H9 (cell line): Measurements from ENCODE around the gene OR6B2. TPM values are rescaled to one million over a fixed set of nuclear protein-coding genes. Genes with fewer than 3 reads are reported as not detected.

ENCODE experiments used
- DNase-seq: peaks from one replicate; pipeline ENCODE4 v3.0.0-alpha.2; 2017
- H2AFZ ChIP-seq: one replicate; pipeline ENCODE4 v1.6.1; 2013; ENCODE audit warnings: mild to moderate bottlenecking, low read length, control low read depth, moderate library complexity
- H2AK5ac ChIP-seq: 2 replicates; pipeline ENCODE4 v1.6.1; 2013; ENCODE audit warnings: low read length, control low read depth, mixed read lengths; ENCODE audit not compliant: insufficient read length
- H2BK120ac ChIP-seq: one replicate; pipeline ENCODE4 v1.6.1; 2013; ENCODE audit warnings: low read depth, mild to moderate bottlenecking, low read length, control low read depth, inconsistent platforms; ENCODE audit not compliant: poor library complexity, severe bottlenecking
- H2BK12ac ChIP-seq: 2 replicates; pipeline ENCODE4 v1.6.1; 2013; ENCODE audit warnings: low read length, control low read depth, mixed read lengths, low read depth; ENCODE audit not compliant: insufficient read length
- H2BK15ac ChIP-seq: 2 replicates; pipeline ENCODE4 v1.6.1; 2013; ENCODE audit warnings: low read depth, low read length, control low read depth
- H2BK20ac ChIP-seq: one replicate; pipeline ENCODE4 v1.6.1; 2013; ENCODE audit warnings: low read depth, mild to moderate bottlenecking, low read length, control low read depth, inconsistent platforms; ENCODE audit not compliant: poor library complexity, severe bottlenecking
- H2BK5ac ChIP-seq: 2 replicates; pipeline ENCODE4 v1.6.1; 2013; ENCODE audit warnings: low read length, control low read depth, mixed read lengths; ENCODE audit not compliant: insufficient read length
- H3K14ac ChIP-seq: 2 replicates; pipeline ENCODE4 v1.6.1; 2013; ENCODE audit warnings: low read length, control low read depth; ENCODE audit not compliant: insufficient read depth
- H3K18ac ChIP-seq: 2 replicates; pipeline ENCODE4 v1.6.1; 2013; ENCODE audit warnings: low read depth, mild to moderate bottlenecking, mixed read lengths, low read length, control low read depth; ENCODE audit not compliant: insufficient read length
- H3K23ac ChIP-seq: 2 replicates; pipeline ENCODE4 v1.6.1; 2013; ENCODE audit warnings: low read length, control low read depth, mixed read lengths, low read depth; ENCODE audit not compliant: insufficient read length
- H3K23me2 ChIP-seq: 2 replicates; pipeline ENCODE4 v1.6.1; 2013; ENCODE audit warnings: low read depth, mild to moderate bottlenecking, mixed read lengths, low read length, control low read depth; ENCODE audit not compliant: insufficient read length, poor library complexity, severe bottlenecking
- H3K27ac ChIP-seq: 2 replicates; pipeline ENCODE4 v1.5.1; 2013; ENCODE audit warnings: low read length, control low read depth, mixed read lengths, low read depth; ENCODE audit not compliant: insufficient read length
- H3K27me3 ChIP-seq: 2 replicates; pipeline ENCODE4 v1.6.1; 2013; ENCODE audit warnings: low read length, control low read depth, inconsistent platforms; ENCODE audit not compliant: insufficient read depth
- H3K4ac ChIP-seq: 2 replicates; pipeline ENCODE4 v1.6.1; 2013; ENCODE audit warnings: low read depth, mild to moderate bottlenecking, control low read depth, inconsistent platforms, low read length, moderate library complexity
- H3K4me1 ChIP-seq: 2 replicates; pipeline ENCODE4 v1.6.1; 2013; ENCODE audit warnings: low read length, control low read depth, inconsistent platforms; ENCODE audit not compliant: insufficient read depth
- H3K4me2 ChIP-seq: 2 replicates; pipeline ENCODE4 v1.6.1; 2013; ENCODE audit warnings: low read length, control low read depth, mixed read lengths; ENCODE audit not compliant: insufficient read length, insufficient read depth
- H3K56ac ChIP-seq: 2 replicates; pipeline ENCODE4 v1.6.1; 2013; ENCODE audit warnings: low read depth, mild to moderate bottlenecking, mixed read lengths, low read length, control low read depth; ENCODE audit not compliant: insufficient read length
- H3K79me1 ChIP-seq: 2 replicates; pipeline ENCODE4 v1.6.1; 2013; ENCODE audit warnings: low read depth, mild to moderate bottlenecking, moderate library complexity, low read length, control low read depth, inconsistent platforms; ENCODE audit not compliant: insufficient read depth, poor library complexity, severe bottlenecking
- H3K79me2 ChIP-seq: 2 replicates; pipeline ENCODE4 v1.6.1; 2013; ENCODE audit warnings: low read length, control low read depth, inconsistent platforms; ENCODE audit not compliant: insufficient read depth
- H3K9ac ChIP-seq: 2 replicates; pipeline ENCODE4 v1.6.1; 2013; ENCODE audit warnings: low read length, control low read depth, mixed read lengths; ENCODE audit not compliant: insufficient read length; ENCODE audit errors: extremely low read depth
- H3K9me3 ChIP-seq: one replicate; pipeline ENCODE4 v1.6.1; 2013; ENCODE audit warnings: low read depth, low read length, inconsistent platforms; ENCODE audit not compliant: control insufficient read depth
- H3T11ph ChIP-seq: one replicate; pipeline ENCODE4 v1.6.1; 2013; ENCODE audit warnings: mild to moderate bottlenecking, low read length, control low read depth, inconsistent platforms
- H4K20me1 ChIP-seq: one replicate; pipeline ENCODE4 v1.6.1; 2013; ENCODE audit not compliant: control insufficient read depth, insufficient read length, insufficient read depth
- H4K5ac ChIP-seq: 2 replicates; pipeline ENCODE4 v1.6.1; 2013; ENCODE audit warnings: low read depth, mild to moderate bottlenecking, mixed read lengths, low read length, control low read depth; ENCODE audit not compliant: insufficient read length
- H4K8ac ChIP-seq: replicated peaks from 2 replicates; pipeline ENCODE4 v1.6.1; 2013; ENCODE audit warnings: low read length, control low read depth, mixed read lengths, low read depth; ENCODE audit not compliant: insufficient read length
- H4K91ac ChIP-seq: 2 replicates; pipeline ENCODE4 v1.6.1; 2013; ENCODE audit warnings: low read depth, mild to moderate bottlenecking, moderate library complexity, mixed read lengths, low read length, control low read depth; ENCODE audit not compliant: insufficient read length
- H3K27ac Mint-ChIP-seq, 3 experiments: 2 replicates in 2 of 3; 3 replicates in 1 of 3; pipeline ENCODE4 v1.8.0; 2020 to 2021; ENCODE audit warnings: mixed read lengths in 3 of 3, mild to moderate bottlenecking in 1 of 3, moderate library complexity in 1 of 3
- H3K27me3 Mint-ChIP-seq: 2 replicates; pipeline ENCODE4 v1.8.0; 2021; ENCODE audit warnings: low read depth, mild to moderate bottlenecking, moderate library complexity, mixed read lengths
- H3K36me3 Mint-ChIP-seq, 3 experiments: 2 replicates in 2 of 3; 3 replicates in 1 of 3; pipeline ENCODE4 v1.8.0; 2020 to 2021; ENCODE audit warnings: low read depth in 3 of 3, mixed read lengths in 3 of 3; ENCODE audit not compliant: insufficient read depth in 1 of 3
- H3K4me1 Mint-ChIP-seq, 2 experiments: 2 replicates each; pipeline ENCODE4 v1.8.0; 2020; ENCODE audit warnings: mixed read lengths in 2 of 2
- H3K4me3 Mint-ChIP-seq, 2 experiments: 2 replicates in 1 of 2; 3 replicates in 1 of 2; pipeline ENCODE4 v1.8.0; 2020 to 2021; ENCODE audit warnings: mild to moderate bottlenecking in 2 of 2, mixed read lengths in 2 of 2, moderate library complexity in 1 of 2
- H3K9me3 Mint-ChIP-seq, 2 experiments: 2 replicates in 1 of 2; 3 replicates in 1 of 2; pipeline ENCODE4 v1.8.0; 2020; ENCODE audit warnings: mild to moderate bottlenecking in 2 of 2, mixed read lengths in 2 of 2, moderate library complexity in 1 of 2
- CTCF ChIP-seq: fragments of 200-600 bp; sonication (generic); conservative IDR thresholded peaks from 3 replicates; pipeline ENCODE4 v1.8.0; 2021; ENCODE audit warnings: antibody characterized with exemption, mild to moderate bottlenecking
- WGBS: extraction: QIAGEN DNeasy Blood & Tissue Kit; methylation state at CpG from one replicate; pipeline ENCODE4 v1.1.7; 2013; ENCODE audit warnings: missing lambda C conversion rate, low lambda C conversion rate, mixed read lengths; ENCODE audit not compliant: insufficient read length; ENCODE audit errors: extremely low coverage; 5-methylcytosine and 5-hydroxymethylcytosine counted together
- total RNA-seq: library from RNA; stranded (reverse); gene quantifications from 2 replicates; pipeline ENCODE4 v1.2.1, GENCODE V29; 2021

Gene OR6B2
- total RNA-seq, 1 experiment from 2014 or later: not detected

GRCh38 chr2:239984421-239985194, 45.6 kb downstream of the OR6B2 start:
- Mint-ChIP-seq H3K4me3 (no peak overlapping the region), H3K27me3 (no peaks in the 10 kb centered on the region), H3K9me3 (peaks cover 10 to 16% of the 10 kb centered on the region in 2 experiments), H3K4me1 (peaks cover 2 to 3% of the 10 kb centered on the region in 2 experiments), H3K27ac (no peak overlapping the region), H3K36me3 (peaks cover 46 to 65% (median 54%) of the 10 kb centered on the region in 3 experiments)
- DNase-seq: no peak
- Histone ChIP-seq H3K79me1 (no peaks in the 10 kb centered on the region), H3K14ac (no peak overlapping the region), H3K4ac (no peak overlapping the region), H4K20me1 (no peaks in the 10 kb centered on the region), H4K8ac (no peak overlapping the region), H3K9me3 (no peaks in the 10 kb centered on the region), H2BK20ac (no peak overlapping the region), H2BK15ac (no peak overlapping the region), H3K79me2 (0 out of 2 replicates have a peak, but pooled peaks cover 2% of the 10 kb centered on the region), H3K23ac (no peak overlapping the region), H2BK120ac (no peak overlapping the region), H3K4me1 (no peaks in the 10 kb centered on the region), H3T11ph (no peak overlapping the region), H3K18ac (no peak overlapping the region), H3K27me3 (no peaks in the 10 kb centered on the region), H3K56ac (no peak overlapping the region), H2BK5ac (no peak overlapping the region), H3K23me2 (no peaks in the 10 kb centered on the region), H2BK12ac (no peak overlapping the region), H4K5ac (no peak overlapping the region), H2AFZ (no peak overlapping the region), H4K91ac (no peak overlapping the region), H3K4me2 (no peak overlapping the region), H3K9ac (no peak overlapping the region), H2AK5ac (no peak overlapping the region), H3K27ac (no peak overlapping the region)
- 100% methylated on average over 2 of the region's 16 CpGs for WGBS
- TF ChIP-seq CTCF: no peak
